Activated naive CD8-positive, alpha-beta T cell treated with anti-CD3 and anti-CD28 coated beads for 36 hours (primary cell): ENCODE data around the gene SCARB1. TPM values are rescaled to one million over a fixed set of nuclear protein-coding genes. Genes with fewer than 3 reads are reported as not detected.
A peak's percentile ranks its signal among the peaks of the same experiment; 100 is the strongest.

Source experiments
- DNase-seq: peaks from one replicate; pipeline ENCODE4 v3.0.0; 2021
- H3K27ac Mint-ChIP-seq: one replicate; pipeline ENCODE4 v1.8.0; 2022; ENCODE audit warnings: mild to moderate bottlenecking, moderate library complexity, mixed read lengths
- H3K27me3 Mint-ChIP-seq: one replicate; pipeline ENCODE4 v1.8.0; 2022; ENCODE audit warnings: mild to moderate bottlenecking, mixed read lengths
- H3K36me3 Mint-ChIP-seq: one replicate; pipeline ENCODE4 v1.8.0; 2021; ENCODE audit warnings: mild to moderate bottlenecking, mixed read lengths
- H3K4me1 Mint-ChIP-seq: one replicate; pipeline ENCODE4 v1.8.0; 2021; ENCODE audit warnings: mixed read lengths
- H3K4me3 Mint-ChIP-seq: one replicate; pipeline ENCODE4 v1.8.0; 2022; ENCODE audit warnings: mild to moderate bottlenecking, moderate library complexity, mixed read lengths
- H3K9me3 Mint-ChIP-seq: one replicate; pipeline ENCODE4 v1.8.0; 2022; ENCODE audit warnings: mixed read lengths
- total RNA-seq, 2 experiments: library from RNA; stranded (reverse); gene quantifications; one replicate each; pipeline ENCODE4 v1.2.3, GENCODE V29; 2021

The SCARB1 gene
- total RNA-seq, 2 experiments from 2014 or later: 40.3 to 43.8 TPM

GRCh38 chr12:124766727-124767065 lies 97.0 kb downstream of the SCARB1 start:
- peaks cover 27% of the 10 kb centered on the region for H3K9me3 Mint-ChIP-seq
- peaks cover 4% of the 10 kb centered on the region for H3K36me3 Mint-ChIP-seq
- H3K4me3 Mint-ChIP-seq: no peak overlapping the region
- peaks cover 37% of the 10 kb centered on the region for H3K4me1 Mint-ChIP-seq
- H3K27ac Mint-ChIP-seq: no peak overlapping the region
- H3K27me3 Mint-ChIP-seq: peaks cover 11% of the 10 kb centered on the region
- DNase-seq: no peak

DNA sequence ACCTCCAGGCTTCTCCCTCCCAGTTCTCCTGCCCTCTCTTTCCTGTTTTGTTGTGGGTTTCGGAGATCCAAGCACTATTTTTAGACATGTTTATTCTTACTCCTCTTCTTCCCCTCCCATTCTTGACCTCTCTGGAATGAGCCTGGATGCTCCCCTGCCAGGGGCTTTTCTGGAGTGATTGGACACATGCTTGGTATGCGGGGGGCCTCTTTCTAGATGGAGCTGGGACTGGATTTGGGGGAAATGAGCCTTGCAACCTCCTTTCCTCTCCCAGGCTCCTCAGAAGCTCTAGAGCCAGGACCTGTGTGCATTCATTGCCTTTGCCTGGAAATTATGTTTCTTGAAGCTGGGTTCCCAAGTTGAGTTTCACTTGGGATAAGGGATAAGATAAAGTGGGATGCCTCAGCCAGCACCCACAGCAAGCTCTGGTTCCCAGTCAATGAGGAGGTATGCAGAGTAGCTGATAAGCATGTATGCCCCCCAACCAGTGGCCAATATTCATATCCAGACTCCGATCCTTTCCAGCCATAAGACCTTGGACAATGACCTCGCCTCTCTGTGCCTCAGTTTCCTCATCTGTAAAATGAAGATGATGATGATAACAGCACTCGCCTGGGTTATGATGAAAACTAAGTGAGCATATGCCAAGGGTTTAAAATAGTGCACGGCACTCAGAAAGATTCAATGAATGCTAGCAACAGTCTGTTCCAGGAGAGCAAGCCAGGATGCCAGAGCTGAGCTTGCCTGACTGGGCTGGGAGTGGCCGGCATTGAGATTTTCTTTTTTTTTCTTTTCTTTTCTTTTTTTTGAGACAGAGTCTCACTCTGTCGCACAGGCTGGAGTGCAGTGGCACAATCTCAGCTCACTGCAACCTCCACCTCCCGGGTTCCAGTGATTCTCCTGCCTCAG lies 97.8 kb downstream of the SCARB1 start:
- H3K36me3 Mint-ChIP-seq: peaks cover 4% of the 10 kb centered on the region
- peaks cover 2% of the 10 kb centered on the region for H3K27me3 Mint-ChIP-seq
- H3K4me1 Mint-ChIP-seq: peaks cover 43% of the 10 kb centered on the region
- H3K27ac Mint-ChIP-seq: no peak overlapping the region
- H3K9me3 Mint-ChIP-seq: peaks cover 27% of the 10 kb centered on the region
- H3K4me3 Mint-ChIP-seq: no peak overlapping the region
- DNase-seq: no peak

DNA sequence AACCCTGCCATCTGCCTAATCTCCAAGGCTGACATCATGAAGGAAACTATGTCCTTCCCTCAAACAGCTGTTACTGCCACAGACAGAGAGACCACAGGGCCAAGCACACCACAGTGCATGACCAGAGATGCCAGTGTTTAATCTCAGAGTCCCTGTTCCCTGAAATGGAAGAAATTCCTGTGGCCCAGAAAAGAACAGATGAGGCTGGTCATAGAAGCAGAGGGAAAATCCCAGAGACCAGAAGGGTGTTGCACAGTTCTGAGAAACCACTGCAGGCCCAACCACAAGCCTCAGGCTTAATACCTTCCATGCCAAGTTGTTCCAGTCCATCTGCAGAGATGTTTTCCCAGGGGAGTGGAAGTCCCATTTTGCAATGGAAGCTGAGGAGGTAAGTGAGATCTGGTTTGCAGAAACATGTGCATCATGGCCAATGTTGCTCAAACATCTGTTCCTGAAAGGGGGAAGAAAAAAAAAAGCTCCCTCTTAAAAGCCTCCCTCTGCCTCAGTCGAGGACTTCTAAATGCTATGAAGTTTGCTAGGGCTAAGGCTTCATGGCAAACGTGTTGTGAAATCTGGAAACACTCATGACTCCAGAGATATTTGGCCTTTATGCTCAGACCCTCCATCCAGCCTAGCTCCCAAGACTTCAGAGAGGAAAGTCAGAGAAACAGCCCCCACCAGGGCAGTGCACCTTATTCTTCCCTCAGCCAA lies 98.6 kb downstream of the SCARB1 start:
- Mint-ChIP-seq H3K27me3 (peaks cover under 1% of the 10 kb centered on the region), H3K36me3 (peaks cover 4% of the 10 kb centered on the region), H3K4me1 (peaks cover 49% of the 10 kb centered on the region), H3K4me3 (no peak overlapping the region), H3K27ac (no peak overlapping the region), H3K9me3 (peaks cover 27% of the 10 kb centered on the region)
- DNase-seq: no peak

GRCh38 chr12:124764451-124764850 lies 99.2 kb downstream of the SCARB1 start:
- DNase-seq: no peak
- Mint-ChIP-seq H3K4me1 (peaks cover 55% of the 10 kb centered on the region), H3K27me3 (peaks cover 4% of the 10 kb centered on the region), H3K36me3 (peaks cover 4% of the 10 kb centered on the region), H3K27ac (no peak overlapping the region), H3K9me3 (peaks cover 27% of the 10 kb centered on the region), H3K4me3 (no peak overlapping the region)

- no peak overlapping the region for H3K4me3 Mint-ChIP-seq
- peak overlapping the region; percentile 20 for H3K27ac Mint-ChIP-seq
- peaks cover 56% of the 10 kb centered on the region for H3K4me1 Mint-ChIP-seq
- peaks cover 7% of the 10 kb centered on the region for H3K27me3 Mint-ChIP-seq
- H3K36me3 Mint-ChIP-seq: peaks cover 4% of the 10 kb centered on the region
- no peak for DNase-seq
- H3K9me3 Mint-ChIP-seq: peaks cover 27% of the 10 kb centered on the region
Observed at GRCh38 chr12:124763594-124763979, 100.1 kb downstream of the SCARB1 start.

DNA sequence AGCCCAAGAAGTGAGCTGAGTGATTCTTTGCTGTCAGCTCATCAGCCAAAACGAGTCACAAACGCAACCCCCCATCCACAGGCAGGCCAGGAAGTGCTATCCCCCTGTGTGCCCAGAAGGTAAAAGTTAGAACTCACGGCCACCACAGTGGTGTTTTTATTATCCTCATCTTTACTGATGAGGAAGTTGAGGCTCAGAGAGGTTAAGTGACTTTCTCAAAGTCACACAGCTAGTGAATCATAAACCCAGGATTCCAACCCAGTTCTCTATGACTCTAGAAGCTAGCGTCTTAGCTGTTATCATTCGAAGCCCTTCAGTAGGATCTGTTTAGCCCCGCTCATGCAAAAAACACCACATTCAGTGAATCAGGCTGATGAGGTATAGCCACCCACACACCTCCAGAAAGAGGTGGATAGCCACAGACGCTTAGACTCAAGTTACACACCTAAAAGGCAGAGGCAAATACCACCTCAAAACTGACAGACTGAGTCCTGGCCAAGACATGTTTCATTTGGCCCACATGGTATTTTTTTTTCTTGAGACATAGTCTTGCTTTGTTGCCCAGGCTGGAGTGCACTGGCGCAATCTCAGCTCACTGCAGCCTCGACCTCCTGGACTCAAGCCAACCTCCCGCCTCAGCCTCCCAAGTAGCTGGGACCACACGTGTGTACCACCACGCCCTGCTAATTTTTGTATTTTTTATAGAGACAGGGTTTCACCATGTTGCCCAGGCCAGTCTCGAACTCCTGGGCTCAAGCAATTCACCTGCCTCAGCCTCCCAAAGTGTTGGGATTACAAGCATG lies 100.7 kb downstream of the SCARB1 start:
- Mint-ChIP-seq H3K36me3 (peaks cover 4% of the 10 kb centered on the region), H3K4me3 (no peak overlapping the region), H3K9me3 (peaks cover 27% of the 10 kb centered on the region), H3K4me1 (peaks cover 56% of the 10 kb centered on the region), H3K27me3 (peaks cover 7% of the 10 kb centered on the region), H3K27ac (peak overlapping the region; percentile 72)
- DNase-seq: no peak

- H3K9me3 Mint-ChIP-seq: peaks cover 32% of the 10 kb centered on the region
- no peak for DNase-seq
- H3K27me3 Mint-ChIP-seq: peaks cover 11% of the 10 kb centered on the region
- peaks cover 55% of the 10 kb centered on the region for H3K4me1 Mint-ChIP-seq
- peaks cover 8% of the 10 kb centered on the region for H3K36me3 Mint-ChIP-seq
- no peak overlapping the region for H3K4me3 Mint-ChIP-seq
- peak overlapping the region; percentile 72 for H3K27ac Mint-ChIP-seq
Observed at GRCh38 chr12:124762384-124762783, 101.3 kb downstream of the SCARB1 start.

GRCh38 chr12:124761871-124762270 lies 101.8 kb downstream of the SCARB1 start:
- H3K4me1 Mint-ChIP-seq: peaks cover 50% of the 10 kb centered on the region
- peak overlapping the region; percentile 72 for H3K27ac Mint-ChIP-seq
- H3K27me3 Mint-ChIP-seq: peaks cover 11% of the 10 kb centered on the region
- H3K36me3 Mint-ChIP-seq: peaks cover 8% of the 10 kb centered on the region
- DNase-seq: peak; percentile 77
- H3K9me3 Mint-ChIP-seq: peaks cover 37% of the 10 kb centered on the region
- no peak overlapping the region for H3K4me3 Mint-ChIP-seq

- Mint-ChIP-seq H3K27ac (peak overlapping the region; percentile 72), H3K36me3 (peaks cover 8% of the 10 kb centered on the region), H3K4me1 (peaks cover 49% of the 10 kb centered on the region), H3K9me3 (peaks cover 43% of the 10 kb centered on the region), H3K4me3 (no peak overlapping the region), H3K27me3 (peaks cover 15% of the 10 kb centered on the region)
- DNase-seq: no peak
Observed at GRCh38 chr12:124761056-124761455, 102.6 kb downstream of the SCARB1 start.

GRCh38 chr12:124760560-124760959 lies 103.1 kb downstream of the SCARB1 start:
- no peak overlapping the region for H3K4me3 Mint-ChIP-seq
- peaks cover 41% of the 10 kb centered on the region for H3K9me3 Mint-ChIP-seq
- H3K27ac Mint-ChIP-seq: peak overlapping the region; percentile 54
- H3K4me1 Mint-ChIP-seq: peaks cover 51% of the 10 kb centered on the region
- H3K36me3 Mint-ChIP-seq: peaks cover 8% of the 10 kb centered on the region
- H3K27me3 Mint-ChIP-seq: peaks cover 15% of the 10 kb centered on the region
- no peak for DNase-seq

DNA sequence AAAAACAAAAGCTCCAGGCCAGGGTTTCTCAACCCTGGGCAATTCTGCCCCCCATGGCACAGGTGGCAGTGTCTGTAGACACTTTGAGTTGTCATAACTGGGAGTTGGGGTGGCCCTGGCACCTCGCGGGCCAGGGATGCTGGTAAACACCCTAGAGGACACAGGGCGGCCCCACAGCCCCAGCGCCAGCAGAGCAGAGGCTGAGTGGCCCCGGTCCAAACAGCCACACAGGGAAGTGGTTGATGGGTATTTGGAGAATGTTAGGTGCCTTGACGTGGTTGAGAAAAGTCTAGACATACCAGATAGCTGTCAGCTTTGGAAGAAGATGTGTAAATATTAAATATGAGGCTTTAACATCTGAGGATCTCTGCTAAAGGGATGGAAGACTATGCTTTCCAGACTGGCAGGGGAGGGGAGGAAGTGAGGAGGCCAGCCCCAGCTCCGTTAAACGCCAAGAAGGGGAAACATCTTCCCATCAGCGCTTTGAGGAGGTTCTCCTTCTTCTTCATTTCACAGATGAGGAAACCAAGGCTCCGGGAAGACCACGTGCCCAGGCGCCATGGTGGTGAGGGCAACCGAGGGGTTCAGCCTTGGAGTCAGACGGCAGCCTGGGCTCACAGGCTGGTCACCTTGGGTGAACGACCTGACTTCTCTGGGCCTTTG lies 103.7 kb downstream of the SCARB1 start:
- peaks cover 8% of the 10 kb centered on the region for H3K36me3 Mint-ChIP-seq
- H3K4me1 Mint-ChIP-seq: peaks cover 56% of the 10 kb centered on the region
- DNase-seq: no peak
- H3K4me3 Mint-ChIP-seq: no peak overlapping the region
- peaks cover 20% of the 10 kb centered on the region for H3K27me3 Mint-ChIP-seq
- H3K9me3 Mint-ChIP-seq: peaks cover 39% of the 10 kb centered on the region
- no peak overlapping the region for H3K27ac Mint-ChIP-seq

GRCh38 chr12:124758266-124759220 lies 105.1 kb downstream of the SCARB1 start:
- H3K27ac Mint-ChIP-seq: no peak overlapping the region
- peaks cover 20% of the 10 kb centered on the region for H3K27me3 Mint-ChIP-seq
- peaks cover 52% of the 10 kb centered on the region for H3K4me1 Mint-ChIP-seq
- peaks cover 3% of the 10 kb centered on the region for H3K36me3 Mint-ChIP-seq
- peaks cover 30% of the 10 kb centered on the region for H3K9me3 Mint-ChIP-seq
- DNase-seq: no peak
- no peak overlapping the region for H3K4me3 Mint-ChIP-seq

- no peak overlapping the region for H3K4me3 Mint-ChIP-seq
- H3K4me1 Mint-ChIP-seq: peaks cover 40% of the 10 kb centered on the region
- DNase-seq: no peak
- peaks cover 30% of the 10 kb centered on the region for H3K27me3 Mint-ChIP-seq
- no peak overlapping the region for H3K27ac Mint-ChIP-seq
- H3K36me3 Mint-ChIP-seq: peaks cover 3% of the 10 kb centered on the region
- H3K9me3 Mint-ChIP-seq: peaks cover 25% of the 10 kb centered on the region
Observed at GRCh38 chr12:124757329-124757728, 106.3 kb downstream of the SCARB1 start.

GRCh38 chr12:124756760-124757159 lies 106.9 kb downstream of the SCARB1 start:
- H3K27ac Mint-ChIP-seq: no peak overlapping the region
- H3K36me3 Mint-ChIP-seq: peaks cover 3% of the 10 kb centered on the region
- DNase-seq: no peak
- H3K27me3 Mint-ChIP-seq: peaks cover 31% of the 10 kb centered on the region
- peaks cover 22% of the 10 kb centered on the region for H3K9me3 Mint-ChIP-seq
- peaks cover 35% of the 10 kb centered on the region for H3K4me1 Mint-ChIP-seq
- no peak overlapping the region for H3K4me3 Mint-ChIP-seq
